Stimulated activated CD4-positive, alpha-beta T cell treated with anti-CD3 and anti-CD28 coated beads, Interleukin-12 subunit alpha, Interleukin-12 subunit beta, amount 100 ng/mL, for 24 hours (primary cell): ENCODE measurements around the gene MPI.
"Not testable (repeated sequence)": the region's sequence is repeated elsewhere in the genome, so short reads cannot be mapped to it uniquely, and the experiment has no call there.

Experiments
- DNase-seq, 2 experiments: peaks; one replicate each; pipeline ENCODE4 v3.0.0-alpha.2; 2020; ENCODE audit warnings: low read depth in 2 of 2

The MPI gene

GRCh38 chr15:74891469-74891868 lies 1.6 kb downstream of the MPI start:
- no peak for DNase-seq

- no peak for DNase-seq
Observed at GRCh38 chr15:74892313-74892712, 2.5 kb downstream of the MPI start.

GRCh38 chr15:74892931-74893330 lies 3.1 kb downstream of the MPI start:
- no peak for DNase-seq

GRCh38 chr15:74893627-74894026 lies 3.8 kb downstream of the MPI start:
- DNase-seq = no peak

- DNase-seq = not testable (repeated sequence)
Observed at GRCh38 chr15:74894383-74894782, 4.5 kb downstream of the MPI start.

- DNase-seq = no peak
Observed at GRCh38 chr15:74895830-74896229, 6.0 kb downstream of the MPI start.

GRCh38 chr15:74896316-74896715 lies 6.5 kb downstream of the MPI start:
- DNase-seq = no peak

- no peak for DNase-seq
Observed at GRCh38 chr15:74897300-74897701, 7.5 kb downstream of the MPI start.

GRCh38 chr15:74901612-74902063 lies 11.8 kb downstream of the MPI start:
- DNase-seq = peak in 1 of 2 experiments; percentile 53

GRCh38 chr15:74902295-74903075 lies 12.6 kb downstream of the MPI start:
- DNase-seq = no peak

GRCh38 chr15:74903676-74904075 lies 13.8 kb downstream of the MPI start:
- no peak for DNase-seq

- no peak for DNase-seq
Observed at GRCh38 chr15:74904190-74904805, 14.5 kb downstream of the MPI start.

GRCh38 chr15:74906067-74906449 lies 16.2 kb downstream of the MPI start:
- DNase-seq = peak in 1 of 2 experiments; percentile 26

GRCh38 chr15:74906450-74907162 lies 16.8 kb downstream of the MPI start, which contains the start of gene FAM219B:
TSS of gene FAM219B (minus strand) at chr15:74906851. CDS start at chr15:74906800, 51 bp downstream.
- DNase-seq = peak; percentile 53 to 75

- no peak for DNase-seq
Observed at GRCh38 chr15:74907163-74907870, 17.5 kb downstream of the MPI start.

GRCh38 chr15:74908635-74909034 lies 18.8 kb downstream of the MPI start:
- no peak for DNase-seq

GRCh38 chr15:74913041-74913440 lies 23.2 kb downstream of the MPI start:
- DNase-seq = no peak

- not testable (repeated sequence) for DNase-seq
Observed at GRCh38 chr15:74913799-74914198, 24.0 kb downstream of the MPI start.

GRCh38 chr15:74917676-74918075 lies 27.8 kb downstream of the MPI start:
- no peak for DNase-seq

GRCh38 chr15:74920456-74920855 lies 30.6 kb downstream of the MPI start:
- no peak for DNase-seq

- no peak for DNase-seq
Observed at GRCh38 chr15:74924525-74924924, 34.7 kb downstream of the MPI start.

GRCh38 chr15:74928771-74929198 lies 38.9 kb downstream of the MPI start:
- DNase-seq = no peak
